DMS 273 treated with DMSO at 0.1 percent for 48 hours (cell line): ENCODE measurements around the gene CUTA.
"Not testable (repeated sequence)": the region's sequence is repeated elsewhere in the genome, so short reads cannot be mapped to it uniquely, and the experiment has no call there.

ENCODE experiments used
- DNase-seq: peaks from one replicate; lab custom pipeline; 2025; lab: John Stamatoyannopoulos, UW

The CUTA gene

DNA sequence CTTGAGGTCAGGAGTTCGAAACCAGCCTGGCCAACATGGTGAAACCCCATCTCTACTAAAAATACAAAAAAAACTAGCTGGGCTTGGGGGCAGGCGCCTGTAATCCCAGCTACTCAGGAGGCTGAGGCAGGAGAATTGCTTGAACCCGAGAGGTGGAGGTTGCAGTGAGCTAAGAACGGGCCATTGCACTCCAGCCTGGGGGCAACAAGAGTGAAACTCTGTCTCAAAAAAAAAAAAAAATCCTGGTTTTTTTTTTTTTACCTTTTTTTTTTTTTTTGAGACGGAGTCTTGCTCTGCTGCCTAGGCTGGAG lies 50.2 kb downstream of the CUTA start:
- not testable (repeated sequence) for DNase-seq

DNA sequence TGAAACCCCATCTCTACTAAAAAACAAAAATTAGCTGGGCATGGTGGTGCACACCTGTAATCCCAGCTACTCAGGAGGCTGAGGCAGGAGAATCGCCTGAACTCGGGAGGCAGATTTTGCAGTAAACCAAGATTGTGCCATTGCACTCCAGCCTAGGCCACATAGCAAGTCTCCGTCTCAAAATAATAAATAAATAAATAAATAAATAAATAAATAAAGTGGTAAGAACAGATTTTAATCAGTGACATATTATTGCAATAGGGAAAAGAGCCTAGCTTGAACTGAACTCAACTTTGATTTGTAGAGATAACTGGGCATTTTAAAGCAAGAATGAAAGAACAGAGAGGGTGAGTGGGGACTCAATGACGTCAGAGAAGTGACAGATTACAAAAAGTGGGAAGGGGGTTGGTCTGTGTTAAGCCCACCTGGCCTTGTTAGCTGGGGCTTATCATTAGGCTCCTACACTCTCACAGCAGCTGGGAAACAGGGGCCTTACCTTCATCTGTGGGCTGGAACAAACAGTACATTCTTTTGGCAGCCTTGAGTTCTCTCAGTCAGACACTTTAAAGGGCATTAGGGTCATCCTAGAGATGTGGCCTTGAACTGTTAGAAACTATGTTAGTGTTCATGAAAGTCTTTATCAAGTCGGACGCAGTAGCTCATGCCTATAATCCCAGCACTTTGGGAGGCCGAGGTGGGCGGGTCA lies 50.7 kb downstream of the CUTA start:
- DNase-seq, result no peak
